ENCODE results near the gene PAIP2B.

GRCh38 chr2:71173096-71173495 lies 53.8 kb downstream of the PAIP2B start:
- TF ChIP-seq EZH2phosphoT487 (IDR thresholded peaks at IDR 0.05) (no peak), CTCF (IDR thresholded peaks at IDR 0.05) (no peak)
